ENCODE measurements around the gene PLD1.
"Not testable (repeated sequence)": the region's sequence is repeated elsewhere in the genome, so short reads cannot be mapped to it uniquely, and the experiment has no call there.

The PLD1 gene

DNA sequence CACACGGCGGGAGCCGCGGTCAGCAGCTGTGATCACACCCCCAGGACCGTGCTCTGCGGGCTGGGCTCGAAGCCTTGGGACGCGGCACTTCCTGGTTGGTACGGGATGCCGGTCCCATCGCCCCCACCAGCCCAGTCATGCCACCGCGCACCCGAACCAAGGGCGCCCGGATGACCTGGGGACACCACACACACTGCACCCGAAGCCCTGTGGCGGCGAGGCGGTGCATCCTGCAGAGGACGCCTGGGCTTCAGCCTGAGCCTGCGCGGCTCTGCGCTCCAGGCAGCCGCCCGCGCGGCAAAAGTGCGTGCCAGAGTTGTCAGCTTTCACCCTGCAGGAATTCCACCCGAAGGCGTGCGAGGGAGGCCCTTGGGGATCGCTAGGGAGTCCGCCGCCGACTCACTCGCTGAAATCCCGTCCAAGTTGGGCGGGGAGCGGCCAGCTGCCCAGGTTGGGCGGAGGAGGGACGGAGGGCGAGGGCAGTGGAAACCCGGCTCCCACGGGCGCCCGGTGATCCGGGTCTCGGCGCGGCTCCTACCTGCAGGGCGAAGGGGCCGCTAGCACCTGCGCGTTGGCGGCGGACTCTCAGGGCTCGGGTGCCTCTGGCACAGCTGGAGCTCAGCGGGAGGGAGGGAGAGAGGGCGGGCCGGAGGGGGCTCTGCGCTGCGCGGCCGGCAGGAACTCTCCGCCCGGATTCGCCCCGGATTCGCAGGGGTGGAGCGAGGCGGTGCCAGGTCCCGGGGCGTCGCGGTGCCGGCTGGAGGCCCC lies at the start of gene PLD1:
TSS of gene PLD1 (minus strand) at position 623 of the 768 bp plus-strand sequence. CDS start 72,432 bp downstream, outside the sequence.
- peak; percentile 30 for DNase-seq

GRCh38 chr3:171858770-171859169 lies 48.5 kb upstream of the PLD1 start:
- not testable (repeated sequence) for DNase-seq

DNA sequence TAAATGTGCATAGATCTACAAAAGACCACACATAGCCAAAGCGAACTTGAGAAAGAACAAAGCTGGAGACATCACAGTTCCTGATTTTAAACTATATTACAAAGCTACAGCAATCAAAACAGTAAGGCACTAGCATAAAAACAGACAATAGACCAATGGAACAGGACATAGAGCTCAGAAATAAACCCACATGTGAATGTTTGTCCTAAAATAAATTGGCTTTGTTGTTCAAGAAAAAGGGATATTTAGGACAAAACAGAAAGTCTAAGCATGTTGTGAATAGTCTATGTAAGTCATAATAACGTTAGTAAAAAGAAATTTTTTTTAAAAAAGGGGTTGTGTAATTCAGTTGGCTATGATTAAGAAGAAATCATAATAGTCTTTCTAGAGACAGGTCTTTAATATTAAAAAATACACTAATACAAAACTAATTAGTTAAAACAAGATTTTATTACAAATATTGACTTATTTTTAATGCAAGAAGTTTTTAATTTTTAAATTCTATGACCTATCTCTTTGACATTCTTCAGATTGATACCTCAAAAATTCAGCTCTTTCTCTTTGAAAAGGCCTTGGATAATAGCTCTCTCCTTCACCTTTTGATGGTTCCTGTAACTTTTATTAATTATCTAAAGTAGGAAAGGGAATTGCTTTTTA lies 44.5 kb upstream of the PLD1 start:
- no peak for DNase-seq

- DNase-seq = no peak
These were observed 41.4 kb upstream of the PLD1 start for GRCh38 chr3:171851660-171852058.

GRCh38 chr3:171850960-171851659 lies 40.8 kb upstream of the PLD1 start:
- no peak for DNase-seq

DNA sequence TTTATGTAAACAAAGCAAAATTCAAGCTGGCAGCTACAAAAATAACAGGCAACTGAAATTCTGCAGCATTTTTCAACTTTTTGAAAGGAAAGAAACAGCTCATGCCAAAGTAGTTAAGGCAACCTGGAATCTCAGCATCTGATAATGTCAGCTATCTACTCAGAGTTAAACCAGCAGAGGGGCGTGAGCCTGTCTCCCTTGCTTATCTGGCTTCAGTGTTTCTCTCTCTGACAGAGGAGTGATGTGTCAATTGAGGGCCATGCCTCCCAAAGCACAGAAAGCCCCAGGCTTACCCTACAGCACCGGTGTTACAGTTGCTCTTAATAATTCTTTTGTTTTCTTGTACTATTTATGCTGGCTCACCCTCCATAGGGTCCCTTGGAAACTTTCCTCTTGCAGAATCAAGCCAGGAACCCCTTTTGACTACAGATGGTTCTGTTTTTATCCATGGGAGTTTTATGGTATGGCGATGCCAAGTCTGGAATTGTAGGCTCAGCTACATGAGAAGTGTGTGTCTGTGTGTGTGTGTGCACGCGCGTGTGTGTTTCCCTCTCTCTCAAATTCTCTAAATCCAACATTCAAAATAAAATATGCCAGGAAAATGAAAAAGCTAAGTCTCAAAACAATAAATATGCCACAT lies 40.2 kb upstream of the PLD1 start:
- no peak for DNase-seq

DNA sequence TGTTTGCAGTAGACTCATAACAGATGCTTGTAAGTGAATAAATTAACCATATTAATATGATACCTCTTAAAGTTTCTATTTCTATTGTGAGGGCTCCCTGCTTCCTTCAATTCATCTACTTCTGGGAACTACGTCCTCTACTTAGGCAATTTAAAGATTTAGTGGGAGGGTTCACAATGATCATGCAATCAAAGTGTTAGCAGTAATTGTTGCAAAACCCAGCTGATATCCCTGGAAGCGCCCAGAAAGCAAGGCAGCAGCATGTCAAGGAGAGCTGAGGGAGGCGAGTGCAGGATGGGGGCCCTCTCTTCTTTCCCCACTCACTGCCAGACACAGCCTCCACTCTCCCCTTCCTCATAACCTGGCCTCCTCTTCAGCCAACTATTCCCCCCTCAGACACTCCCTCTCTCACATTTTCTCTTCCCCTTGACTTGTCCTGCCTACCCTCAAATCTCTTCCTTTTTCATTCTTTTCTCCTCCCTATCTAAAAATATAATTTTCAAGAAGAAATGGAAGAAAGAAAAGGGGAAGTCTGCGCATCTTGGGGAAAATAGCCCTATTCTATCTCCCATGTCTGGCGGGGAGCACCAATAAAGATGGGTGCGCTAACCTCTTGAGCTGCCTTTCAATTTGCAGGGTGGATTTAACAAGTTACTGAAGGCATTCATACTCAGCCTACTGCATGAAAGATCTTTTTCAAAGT lies 39.5 kb upstream of the PLD1 start:
- no peak for DNase-seq

GRCh38 chr3:171847595-171848259 lies 37.4 kb upstream of the PLD1 start:
- DNase-seq = no peak

GRCh38 chr3:171847133-171847532 lies 36.9 kb upstream of the PLD1 start:
- DNase-seq = no peak

DNA sequence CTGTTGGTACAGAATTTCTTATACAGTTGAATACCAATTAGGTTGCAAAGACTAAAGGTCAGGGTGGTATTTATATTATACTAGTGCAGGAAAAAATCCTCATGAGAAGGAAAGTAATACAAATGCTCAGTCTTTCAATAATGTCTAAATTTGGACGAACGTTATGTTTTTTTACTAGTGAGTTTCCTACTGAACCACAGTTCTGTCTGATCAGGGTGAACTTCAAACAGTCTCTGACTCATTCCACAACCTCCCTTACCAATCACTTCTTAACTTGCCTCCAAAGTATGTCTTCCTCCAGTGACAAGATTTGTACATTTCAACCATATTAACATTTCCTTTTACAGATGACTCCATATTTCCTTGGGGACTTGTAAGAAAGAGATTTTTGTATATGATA lies 36.3 kb upstream of the PLD1 start:
- no peak for DNase-seq

DNA sequence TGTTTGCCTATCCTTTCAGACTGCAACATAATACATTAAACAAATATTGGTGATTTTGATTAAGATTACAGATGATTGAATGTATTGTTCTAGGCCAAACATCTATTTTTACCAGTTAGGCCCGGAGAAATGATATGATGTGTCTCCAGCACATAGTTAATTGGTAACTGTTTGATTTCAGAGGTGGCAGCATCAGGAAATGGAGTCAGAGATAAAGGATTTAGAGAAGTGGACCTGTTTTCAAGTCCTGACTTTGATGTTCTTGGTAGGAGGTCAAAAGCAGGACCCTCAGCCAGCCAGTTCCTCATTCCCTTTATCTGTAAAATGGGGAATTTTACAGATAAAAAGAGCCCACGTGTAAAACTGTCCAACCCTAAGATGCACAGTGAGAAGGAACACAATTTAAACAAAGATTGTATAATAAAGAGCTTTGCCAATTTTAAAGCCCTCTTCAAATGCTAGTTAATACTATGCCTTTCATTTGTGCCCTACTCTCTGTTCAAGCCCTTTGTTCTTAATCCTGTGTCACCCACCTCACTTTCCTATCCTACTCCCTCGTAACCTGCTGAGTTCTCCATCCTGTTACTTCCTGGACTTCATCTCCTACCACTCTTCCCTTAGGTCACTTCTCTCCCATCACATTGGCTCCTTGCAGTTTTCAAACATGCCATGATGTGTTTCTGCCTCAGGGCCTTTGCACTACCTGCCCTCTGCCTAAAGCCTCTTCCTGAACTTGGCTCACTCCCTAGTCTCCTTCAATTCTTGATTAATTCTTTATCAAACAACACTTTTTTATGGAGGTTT lies 35.4 kb upstream of the PLD1 start:
- no peak for DNase-seq

DNA sequence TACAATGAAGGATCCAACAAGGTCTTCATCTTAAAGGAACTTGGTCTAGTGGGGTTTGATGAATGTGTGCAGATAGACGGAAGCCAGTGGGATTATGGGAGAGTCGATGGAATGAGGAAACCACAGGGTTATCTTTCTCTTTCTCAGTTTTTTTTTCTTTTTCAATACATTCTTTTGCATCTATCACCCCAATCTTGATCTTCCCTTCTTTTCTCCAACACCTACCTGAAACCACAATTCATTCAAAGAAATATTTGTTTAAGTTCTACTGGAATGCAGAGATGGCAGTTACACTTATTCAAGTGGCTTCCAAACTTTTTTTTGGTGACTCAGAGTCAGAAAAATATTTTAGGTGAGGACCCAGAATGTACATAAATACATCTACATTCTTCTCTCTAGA lies 34.6 kb upstream of the PLD1 start:
- no peak for DNase-seq

GRCh38 chr3:171842864-171843518 lies 32.7 kb upstream of the PLD1 start, which contains the start of gene TMEM212:
TSS of gene TMEM212 (plus strand) at chr3:171843349. CDS start at chr3:171843384, 35 bp downstream.
- no peak for DNase-seq

- no peak for DNase-seq
These were observed 31.3 kb upstream of the PLD1 start for GRCh38 chr3:171841620-171842000.

GRCh38 chr3:171840811-171841619 lies 30.7 kb upstream of the PLD1 start:
- no peak for DNase-seq

GRCh38 chr3:171840445-171840810 lies 30.1 kb upstream of the PLD1 start:
- DNase-seq = no peak

DNA sequence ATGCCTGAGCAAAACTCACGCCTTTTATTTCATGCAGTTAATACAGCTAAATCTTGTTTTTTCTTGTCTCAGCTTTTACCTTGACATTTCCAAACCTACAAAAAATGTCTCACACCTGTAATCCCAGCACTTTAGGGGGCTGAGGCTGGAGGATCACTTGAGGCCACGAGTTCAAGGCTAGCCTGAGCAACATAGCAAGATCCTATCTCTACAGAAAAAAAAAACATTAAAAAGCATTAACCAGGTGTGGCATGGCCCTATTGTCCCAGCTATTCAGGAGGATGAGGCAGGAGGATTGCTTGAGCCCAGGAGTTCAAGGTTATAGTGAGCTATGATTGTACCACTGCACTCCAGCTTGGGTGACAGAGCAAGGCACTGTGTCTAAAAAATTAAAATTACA lies 29.0 kb upstream of the PLD1 start:
- DNase-seq = no peak

DNA sequence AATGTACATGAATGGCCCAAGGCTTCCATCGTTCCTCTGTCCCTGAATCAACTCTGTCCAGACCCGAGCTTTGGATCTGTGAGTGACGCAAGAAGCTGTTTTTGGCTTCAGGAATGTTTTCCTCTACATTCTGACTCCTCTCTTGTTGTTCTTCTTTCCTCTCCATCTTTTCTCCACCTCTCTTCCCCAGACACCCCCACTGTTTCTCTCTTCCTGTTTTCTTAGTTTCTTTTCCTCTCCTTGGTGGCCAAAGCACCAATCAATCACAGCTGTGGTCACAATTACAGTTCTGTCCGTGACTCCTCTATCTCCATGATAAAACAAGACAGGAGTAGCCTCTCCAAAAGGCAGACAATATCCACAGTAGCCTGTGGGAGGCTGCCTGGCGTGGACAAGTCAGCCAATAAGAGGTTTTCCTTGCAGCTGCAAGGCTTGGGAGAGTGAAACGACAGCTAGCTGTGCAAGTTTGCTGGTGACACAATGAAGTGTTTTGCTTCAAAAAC lies 28.0 kb upstream of the PLD1 start:
- no peak for DNase-seq

DNA sequence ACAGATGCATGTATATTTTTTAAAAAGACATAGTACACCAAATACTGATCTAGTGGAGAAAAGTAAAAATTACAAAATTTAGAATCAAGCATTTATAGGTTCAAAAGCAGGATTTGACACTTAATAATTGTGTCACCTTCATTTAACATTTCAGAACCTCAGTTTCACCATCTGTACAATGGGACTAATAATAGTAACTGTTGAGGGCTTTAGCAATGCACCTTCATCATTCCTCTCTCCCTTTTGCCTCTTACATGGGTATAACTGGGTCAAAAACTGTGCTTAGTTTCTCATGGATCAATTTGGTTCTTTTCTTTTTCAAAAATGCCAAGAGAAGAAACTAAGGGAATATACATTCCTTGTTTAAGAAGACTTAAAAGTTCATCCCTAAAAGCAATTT lies 27.4 kb upstream of the PLD1 start:
- no peak for DNase-seq

DNA sequence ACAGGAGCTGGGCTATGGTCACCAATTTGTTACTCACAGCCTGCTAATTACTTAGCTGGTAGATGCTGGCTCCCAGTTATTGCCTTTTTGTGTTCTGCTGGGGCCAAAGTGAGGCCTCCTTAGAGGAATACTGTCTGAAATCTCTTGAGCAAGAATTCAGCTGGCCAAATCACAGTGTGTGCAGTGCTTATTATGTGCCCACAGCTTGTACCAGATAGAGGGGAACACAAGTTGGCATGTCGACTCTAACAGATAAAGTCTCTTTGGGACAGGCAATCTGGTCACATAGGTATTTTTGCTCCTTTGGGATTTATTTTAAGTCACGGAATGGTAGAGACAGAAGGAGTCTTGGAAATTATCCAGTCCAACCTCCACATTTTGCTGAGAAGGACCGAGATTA lies 26.6 kb upstream of the PLD1 start:
- DNase-seq = no peak

Data from CD4-positive, alpha-beta T cell treated with Interleukin-17A for 1 hour (primary cell).